Astrocyte (in vitro differentiated cells and primary cell): ENCODE data around the gene KLHL28. TPM values are rescaled to one million over a fixed set of nuclear protein-coding genes. Genes with fewer than 3 reads are reported as not detected.

Experiments
- DNase-seq: peaks from one replicate; pipeline ENCODE4 v3.0.0-alpha.2; 2010; ENCODE audit warnings: low read depth
- FAIRE-seq: peaks from 2 replicates; lab custom pipeline; 2011; peaks lifted over from hg19 to GRCh38; lab: Jason Lieb, UNC
- H2AFZ ChIP-seq: 2 replicates; pipeline ENCODE4 v1.6.0; 2012; ENCODE audit warnings: low read depth, low read length, inconsistent platforms
- H3K27ac ChIP-seq: 2 replicates; pipeline ENCODE4 v1.5.1; 2011; ENCODE audit warnings: low read depth, low read length, inconsistent platforms
- H3K27me3 ChIP-seq: 2 replicates; pipeline ENCODE4 v1.6.0; 2011; ENCODE audit warnings: low read length, inconsistent platforms; ENCODE audit not compliant: insufficient read depth
- H3K36me3 ChIP-seq: 2 replicates; pipeline ENCODE4 v1.5.1; 2011; ENCODE audit warnings: low read length, inconsistent platforms; ENCODE audit not compliant: insufficient read depth
- H3K4me1 ChIP-seq: 2 replicates; pipeline ENCODE4 v1.5.1; 2011; ENCODE audit warnings: low read length, inconsistent platforms; ENCODE audit not compliant: insufficient read depth
- H3K4me2 ChIP-seq: 2 replicates; pipeline ENCODE4 v1.6.0; 2012; ENCODE audit warnings: low read length, inconsistent platforms
- H3K4me3 ChIP-seq: 2 replicates; pipeline ENCODE4 v1.5.1; 2011; ENCODE audit warnings: low read depth, mild to moderate bottlenecking, low read length, inconsistent platforms; ENCODE audit not compliant: insufficient read depth
- H3K79me2 ChIP-seq: 2 replicates; pipeline ENCODE4 v1.6.0; 2012; ENCODE audit warnings: mild to moderate bottlenecking, low read length, inconsistent platforms; ENCODE audit not compliant: insufficient read depth
- H3K9ac ChIP-seq: 2 replicates; pipeline ENCODE4 v1.6.0; 2012; ENCODE audit warnings: mild to moderate bottlenecking, low read length, inconsistent platforms
- H3K9me3 ChIP-seq: 2 replicates; pipeline ENCODE4 v1.5.1; 2012; ENCODE audit warnings: low read depth, mild to moderate bottlenecking, low read length, inconsistent platforms; ENCODE audit not compliant: insufficient read depth
- H4K20me1 ChIP-seq: 2 replicates; pipeline ENCODE4 v1.6.0; 2012; ENCODE audit warnings: low read length, inconsistent platforms; ENCODE audit not compliant: insufficient read depth
- H3K27ac Mint-ChIP-seq: one replicate; pipeline ENCODE4 v1.8.0; 2021; ENCODE audit warnings: mild to moderate bottlenecking, mixed read lengths; ENCODE audit not compliant: unreplicated experiment
- H3K27me3 Mint-ChIP-seq: one replicate; pipeline ENCODE4 v1.8.0; 2021; ENCODE audit warnings: low read depth, mixed read lengths; ENCODE audit not compliant: unreplicated experiment
- H3K36me3 Mint-ChIP-seq: one replicate; pipeline ENCODE4 v1.8.0; 2021; ENCODE audit warnings: low read depth, mixed read lengths; ENCODE audit not compliant: unreplicated experiment
- H3K4me1 Mint-ChIP-seq: one replicate; pipeline ENCODE4 v1.8.0; 2021; ENCODE audit warnings: low read depth, mixed read lengths; ENCODE audit not compliant: unreplicated experiment
- H3K4me3 Mint-ChIP-seq: one replicate; pipeline ENCODE4 v1.8.0; 2021; ENCODE audit warnings: mild to moderate bottlenecking, moderate library complexity, mixed read lengths; ENCODE audit not compliant: unreplicated experiment
- H3K9me3 Mint-ChIP-seq: one replicate; pipeline ENCODE4 v1.8.0; 2021; ENCODE audit warnings: mild to moderate bottlenecking, mixed read lengths; ENCODE audit not compliant: unreplicated experiment
- EZH2 ChIP-seq: IDR thresholded peaks from 2 replicates; pipeline ENCODE4 v1.6.1; 2012; ENCODE audit warnings: mild to moderate bottlenecking, low read length, inconsistent platforms; ENCODE audit not compliant: insufficient read depth
- total RNA-seq: library from RNA; stranded (reverse); gene quantifications from 2 replicates; pipeline ENCODE4 v1.2.1, GENCODE V29; 2021
- TF ChIP-seq, protein P1 (sequence below): IDR thresholded peaks from 2 replicates; pipeline ENCODE4 v1.5.1; 2011; ENCODE audit warnings: low read depth, mild to moderate bottlenecking, inconsistent platforms, low read length, moderate library complexity; ENCODE audit not compliant: insufficient read depth

KLHL28 gene
- total RNA-seq, 1 donor from 2014 or later, result 21.2 TPM

DNA sequence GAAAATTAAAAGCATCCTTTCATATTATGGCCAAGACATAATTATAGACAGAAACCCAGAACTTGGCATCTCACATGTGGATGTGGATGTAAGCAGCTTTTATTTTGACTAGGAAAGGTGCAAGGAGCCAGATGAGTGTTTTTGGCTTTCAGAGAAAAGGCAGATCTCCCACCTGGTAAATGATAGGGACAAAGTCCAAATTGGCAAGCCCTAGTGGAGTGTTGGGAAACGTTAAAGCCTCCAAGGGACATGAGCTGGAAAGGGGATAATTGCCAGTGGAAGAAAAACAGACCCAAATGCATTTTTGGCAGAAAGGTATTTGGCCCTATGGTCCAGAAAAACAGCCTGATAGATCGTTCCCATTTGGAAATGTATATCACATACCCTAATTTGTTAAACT lies 60.1 kb downstream of the KLHL28 start:
- peaks cover 6% of the 10 kb centered on the region for H3K4me1 Mint-ChIP-seq
- Histone ChIP-seq H4K20me1 (no peaks in the 10 kb centered on the region), H3K27ac (no peak overlapping the region), H3K36me3 (peaks cover 10% of the 10 kb centered on the region), H3K9me3 (no peaks in the 10 kb centered on the region), H3K27me3 (no peaks in the 10 kb centered on the region), H3K4me2 (no peak overlapping the region), H3K4me3 (no peak overlapping the region), H3K9ac (no peak overlapping the region), H2AFZ (no peak overlapping the region), H3K4me1 (no peaks in the 10 kb centered on the region), H3K79me2 (peaks cover 14% of the 10 kb centered on the region)
- TF ChIP-seq, protein P1, sequence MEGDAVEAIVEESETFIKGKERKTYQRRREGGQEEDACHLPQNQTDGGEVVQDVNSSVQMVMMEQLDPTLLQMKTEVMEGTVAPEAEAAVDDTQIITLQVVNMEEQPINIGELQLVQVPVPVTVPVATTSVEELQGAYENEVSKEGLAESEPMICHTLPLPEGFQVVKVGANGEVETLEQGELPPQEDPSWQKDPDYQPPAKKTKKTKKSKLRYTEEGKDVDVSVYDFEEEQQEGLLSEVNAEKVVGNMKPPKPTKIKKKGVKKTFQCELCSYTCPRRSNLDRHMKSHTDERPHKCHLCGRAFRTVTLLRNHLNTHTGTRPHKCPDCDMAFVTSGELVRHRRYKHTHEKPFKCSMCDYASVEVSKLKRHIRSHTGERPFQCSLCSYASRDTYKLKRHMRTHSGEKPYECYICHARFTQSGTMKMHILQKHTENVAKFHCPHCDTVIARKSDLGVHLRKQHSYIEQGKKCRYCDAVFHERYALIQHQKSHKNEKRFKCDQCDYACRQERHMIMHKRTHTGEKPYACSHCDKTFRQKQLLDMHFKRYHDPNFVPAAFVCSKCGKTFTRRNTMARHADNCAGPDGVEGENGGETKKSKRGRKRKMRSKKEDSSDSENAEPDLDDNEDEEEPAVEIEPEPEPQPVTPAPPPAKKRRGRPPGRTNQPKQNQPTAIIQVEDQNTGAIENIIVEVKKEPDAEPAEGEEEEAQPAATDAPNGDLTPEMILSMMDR, result no peak
- no peak for TF ChIP-seq EZH2
- DNase-seq (no peak), FAIRE-seq (no peak)
- H3K36me3 Mint-ChIP-seq, result no peaks in the 10 kb centered on the region
- H3K9me3 Mint-ChIP-seq, result no peaks in the 10 kb centered on the region
- H3K27ac Mint-ChIP-seq, result no peak overlapping the region
- no peaks in the 10 kb centered on the region for H3K27me3 Mint-ChIP-seq
- no peak overlapping the region for H3K4me3 Mint-ChIP-seq

DNA sequence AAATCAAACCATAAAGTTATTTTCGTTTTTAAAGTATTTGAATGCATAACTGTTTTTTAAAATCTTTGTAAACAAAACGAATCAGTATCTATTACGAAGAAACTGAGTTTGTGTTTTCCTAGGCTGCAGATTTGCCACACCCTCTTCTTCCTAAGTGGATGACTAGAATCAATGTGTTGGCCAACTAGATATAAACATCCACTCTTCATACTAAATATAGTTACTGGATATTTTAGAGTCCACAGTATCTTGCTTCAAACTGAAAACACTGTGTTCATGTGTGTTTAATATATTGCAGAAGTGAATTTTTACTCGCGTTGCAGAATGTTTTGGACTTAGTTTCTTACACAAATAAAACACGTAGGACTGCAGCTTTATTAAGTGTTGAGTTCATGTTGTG lies 63.2 kb downstream of the KLHL28 start:
- no peak for TF ChIP-seq EZH2
- TF ChIP-seq, protein P1, result no peak
- H3K9me3 ChIP-seq, result no peaks in the 10 kb centered on the region
- peaks cover 12% of the 10 kb centered on the region for H3K4me1 Mint-ChIP-seq
- no peak overlapping the region for H3K27ac ChIP-seq
- peaks cover 3% of the 10 kb centered on the region for H3K9me3 Mint-ChIP-seq
- FAIRE-seq (no peak), DNase-seq (no peak)
- H4K20me1 ChIP-seq, result no peaks in the 10 kb centered on the region
- H3K79me2 ChIP-seq, result peaks cover 14% of the 10 kb centered on the region
- peak overlapping the region; percentile 88 for H3K4me3 Mint-ChIP-seq
- H2AFZ ChIP-seq, result no peak overlapping the region
- peak overlapping the region; percentile 88 for H3K4me2 ChIP-seq
- H3K27ac Mint-ChIP-seq, result peak overlapping the region; percentile 2
- H3K36me3 Mint-ChIP-seq, result no peaks in the 10 kb centered on the region
- H3K4me3 ChIP-seq, result peak overlapping the region; percentile 85
- no peaks in the 10 kb centered on the region for H3K27me3 Mint-ChIP-seq
- H3K36me3 ChIP-seq, result no peaks in the 10 kb centered on the region
- H3K4me1 ChIP-seq, result peaks cover 10% of the 10 kb centered on the region
- H3K9ac ChIP-seq, result peak overlapping the region; percentile 89
- no peaks in the 10 kb centered on the region for H3K27me3 ChIP-seq

DNA sequence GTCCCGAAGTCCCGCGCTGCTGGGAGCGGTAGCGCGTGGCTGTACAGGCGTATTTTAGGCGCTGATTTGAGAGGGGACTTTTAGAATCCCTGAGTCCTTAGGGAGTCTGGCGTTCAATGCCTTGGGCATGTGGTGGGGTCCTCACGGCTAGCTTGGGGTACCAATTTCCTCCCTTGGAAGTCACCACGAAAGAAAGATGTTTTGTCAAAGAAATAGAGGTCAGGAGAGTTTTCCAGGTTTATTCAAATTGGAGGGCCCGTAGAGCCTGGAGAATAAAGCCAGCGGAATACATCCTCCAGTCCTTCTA lies 63.9 kb downstream of the KLHL28 start:
- H3K27ac Mint-ChIP-seq, result peak overlapping the region; percentile 86
- no peaks in the 10 kb centered on the region for H3K27me3 Mint-ChIP-seq
- no peaks in the 10 kb centered on the region for H3K36me3 Mint-ChIP-seq
- H3K4me3 Mint-ChIP-seq, result peak overlapping the region; percentile 88
- DNase-seq (no peak), FAIRE-seq (no peak)
- H3K9me3 Mint-ChIP-seq, result peaks cover 3% of the 10 kb centered on the region
- Histone ChIP-seq H3K9ac (peak overlapping the region; percentile 89), H3K27me3 (no peaks in the 10 kb centered on the region), H3K27ac (peak overlapping the region; percentile 89), H3K9me3 (no peaks in the 10 kb centered on the region), H3K4me1 (peaks cover 10% of the 10 kb centered on the region), H3K36me3 (no peaks in the 10 kb centered on the region), H3K4me2 (peak overlapping the region; percentile 88), H3K79me2 (peaks cover 14% of the 10 kb centered on the region), H4K20me1 (no peaks in the 10 kb centered on the region), H2AFZ (peak overlapping the region; percentile 65), H3K4me3 (peak overlapping the region; percentile 85)
- no peak for TF ChIP-seq EZH2
- TF ChIP-seq, protein P1, result no peak
- peaks cover 12% of the 10 kb centered on the region for H3K4me1 Mint-ChIP-seq
